Measurements from ENCODE around the gene NTF4. TPM values are rescaled to one million over a fixed set of nuclear protein-coding genes. Genes with fewer than 3 reads are reported as not detected.

The NTF4 gene
- total RNA-seq (2022; extraction: Qiagen RNA extraction; ENCODE audit: low read depth): 0.27 to 0.78 TPM (median 0.65 TPM) in 5 replicates

GRCh38 chr19:49064768-49065611 lies at the start of gene NTF4:
Gene NTF4, minus strand, starts transcription at chr19:49064818. Its CDS starts 2,821 bp downstream, at chr19:49061997.

GRCh38 chr19:49113762-49114629 lies 49.4 kb upstream of the NTF4 start, which contains the start of gene LIN7B:
Gene LIN7B, plus strand, starts transcription at chr19:49114370. Its CDS starts 35 bp downstream, at chr19:49114405.

GRCh38 chr19:49085020-49085867 lies 20.6 kb upstream of the NTF4 start, which contains the start of gene SNRNP70:
Gene SNRNP70, plus strand, starts transcription at chr19:49085451. Its CDS starts 964 bp downstream, at chr19:49086415.

GRCh38 chr19:49057636-49058234 lies 6.9 kb downstream of the NTF4 start, which contains the start of gene CGB7:
Gene CGB7, minus strand, starts transcription at chr19:49057749. Its CDS starts 2,374 bp downstream, at chr19:49055375.

GRCh38 chr19:49049011-49049410 lies 15.6 kb downstream of the NTF4 start, which contains the start of gene CGB8:
Gene CGB8, minus strand, starts transcription at chr19:49049111. Its CDS starts 372 bp downstream, at chr19:49048739.

GRCh38 chr19:49043548-49043947 lies 21.1 kb downstream of the NTF4 start, which contains the start of gene CGB5:
Gene CGB5, plus strand, starts transcription at chr19:49043848. Its CDS starts 362 bp downstream, at chr19:49044210.

GRCh38 chr19:49036815-49037214 lies 27.8 kb downstream of the NTF4 start, which contains the start of gene CGB1:
Gene CGB1, minus strand, starts transcription at chr19:49036895. Its CDS starts 184 bp downstream, at chr19:49036711.

GRCh38 chr19:49031642-49032301 lies 32.8 kb downstream of the NTF4 start, which contains the start of gene CGB2:
Gene CGB2, plus strand, starts transcription at chr19:49031890. Its CDS starts 206 bp downstream, at chr19:49032096.

GRCh38 chr19:49024233-49024632 lies 40.4 kb downstream of the NTF4 start, which contains the start of gene CGB3:
Gene CGB3, minus strand, starts transcription at chr19:49024333. Its CDS starts 362 bp downstream, at chr19:49023971.

GRCh38 chr19:49017041-49017665 lies 47.5 kb downstream of the NTF4 start, which contains the start of gene LHB:
Gene LHB, minus strand, starts transcription at chr19:49017091. Its CDS starts 10 bp downstream, at chr19:49017081.

Other genes starting within 250 kb of the NTF4 start
- 9.4 to 15.3 TPM (median 14.5 TPM) in 5 replicates for gene HSD17B14, start 228.3 kb downstream of the NTF4 start, total RNA-seq (2022; extraction: Qiagen RNA extraction; ENCODE audit: low read depth)
- 1.1 to 3.0 TPM (median 2.2 TPM) in 5 replicates for gene PLEKHA4, start 196.2 kb downstream of the NTF4 start, total RNA-seq (2022; extraction: Qiagen RNA extraction; ENCODE audit: low read depth)
- gene PPP1R15A, start 192.4 kb downstream of the NTF4 start, total RNA-seq (2022; extraction: Qiagen RNA extraction; ENCODE audit: low read depth): 80.7 to 142 TPM (median 101 TPM) in 5 replicates
- not detected in 5 replicates for gene TULP2, start 166.1 kb downstream of the NTF4 start, total RNA-seq (2022; extraction: Qiagen RNA extraction; ENCODE audit: low read depth)
- gene NUCB1, start 164.5 kb downstream of the NTF4 start, total RNA-seq (2022; extraction: Qiagen RNA extraction; ENCODE audit: low read depth): 139 to 223 TPM (median 212 TPM) in 5 replicates
- 1.0 to 2.3 TPM (median 1.9 TPM) in 5 replicates for gene DHDH, start 131.1 kb downstream of the NTF4 start, total RNA-seq (2022; extraction: Qiagen RNA extraction; ENCODE audit: low read depth)
- gene BAX, start 109.9 kb downstream of the NTF4 start, total RNA-seq (2022; extraction: Qiagen RNA extraction; ENCODE audit: low read depth): 231 to 402 TPM (median 354 TPM) in 5 replicates
- gene FTL, start 99.5 kb downstream of the NTF4 start, total RNA-seq (2022; extraction: Qiagen RNA extraction; ENCODE audit: low read depth): 16,893 to 25,075 TPM (median 18,830 TPM) in 5 replicates
- gene GYS1, start 71.5 kb downstream of the NTF4 start, total RNA-seq (2022; extraction: Qiagen RNA extraction; ENCODE audit: low read depth): 12.8 to 22.1 TPM (median 20.3 TPM) in 5 replicates
- gene RUVBL2, start 70.9 kb downstream of the NTF4 start, total RNA-seq (2022; extraction: Qiagen RNA extraction; ENCODE audit: low read depth): 194 to 265 TPM (median 241 TPM) in 5 replicates
- gene LHB, start 47.7 kb downstream of the NTF4 start, total RNA-seq (2022; extraction: Qiagen RNA extraction; ENCODE audit: low read depth): not detected in 5 replicates
- not detected in 5 replicates for gene CGB3, start 40.5 kb downstream of the NTF4 start, total RNA-seq (2022; extraction: Qiagen RNA extraction; ENCODE audit: low read depth)
- 0.41 to 0.94 TPM in 2 of 5 replicates, not detected in the others for gene CGB2, start 32.9 kb downstream of the NTF4 start, total RNA-seq (2022; extraction: Qiagen RNA extraction; ENCODE audit: low read depth)
- not detected in 5 replicates for gene CGB1, start 27.9 kb downstream of the NTF4 start, total RNA-seq (2022; extraction: Qiagen RNA extraction; ENCODE audit: low read depth)
- gene CGB5, start 21.0 kb downstream of the NTF4 start, total RNA-seq (2022; extraction: Qiagen RNA extraction; ENCODE audit: low read depth): 0.39 to 0.84 TPM (median 0.75 TPM) in 5 replicates
- 2.1 to 4.2 TPM (median 3.0 TPM) in 5 replicates for gene CGB8, start 15.7 kb downstream of the NTF4 start, total RNA-seq (2022; extraction: Qiagen RNA extraction; ENCODE audit: low read depth)
- 0.24 to 1.1 TPM (median 0.62 TPM) in 5 replicates for gene CGB7, start 7.1 kb downstream of the NTF4 start, total RNA-seq (2022; extraction: Qiagen RNA extraction; ENCODE audit: low read depth)
- not detected in 5 replicates for gene KCNA7, start 7.9 kb upstream of the NTF4 start, total RNA-seq (2022; extraction: Qiagen RNA extraction; ENCODE audit: low read depth)
- gene SNRNP70, start 20.6 kb upstream of the NTF4 start, total RNA-seq (2022; extraction: Qiagen RNA extraction; ENCODE audit: low read depth): 263 to 401 TPM (median 360 TPM) in 5 replicates
- 3.3 to 9.4 TPM (median 6.7 TPM) in 5 replicates for gene LIN7B, start 49.6 kb upstream of the NTF4 start, total RNA-seq (2022; extraction: Qiagen RNA extraction; ENCODE audit: low read depth)
- gene C19orf73, start 54.3 kb upstream of the NTF4 start, total RNA-seq (2022; extraction: Qiagen RNA extraction; ENCODE audit: low read depth): 0.70 to 2.4 TPM (median 1.8 TPM) in 5 replicates
- 5.7 to 9.5 TPM (median 8.6 TPM) in 5 replicates for gene PPFIA3, start 54.7 kb upstream of the NTF4 start, total RNA-seq (2022; extraction: Qiagen RNA extraction; ENCODE audit: low read depth)
- 0.19 TPM in 1 of 5 replicates, not detected in the others for gene HRC, start 90.6 kb upstream of the NTF4 start, total RNA-seq (2022; extraction: Qiagen RNA extraction; ENCODE audit: low read depth)
- 5.5 to 10.6 TPM (median 9.5 TPM) in 5 replicates for gene TRPM4, start 93.0 kb upstream of the NTF4 start, total RNA-seq (2022; extraction: Qiagen RNA extraction; ENCODE audit: low read depth)